GM21528 (cell line): ENCODE measurements around the gene GNB5.
A peak's percentile ranks its signal among the peaks of the same experiment; 100 is the strongest.
"Not testable (repeated sequence)": the region's sequence is repeated elsewhere in the genome, so short reads cannot be mapped to it uniquely, and the experiment has no call there.

Experiments
- ATAC-seq: cut with Tn5 transposase; IDR thresholded peaks from one replicate; pipeline ENCODE4 v1.9.1; 2021; ENCODE audit warnings: mild to moderate bottlenecking, moderate library complexity; ENCODE audit not compliant: unreplicated experiment, low FRiP score

Gene GNB5

GRCh38 chr15:52191207-52191606, at the start of gene GNB5:
Gene GNB5 (minus strand): TSS chr15:52191392. CDS start chr15:52184676, 6,716 bp downstream.
- ATAC-seq, result no peak

- no peak for ATAC-seq
These were observed 49.0 kb upstream of the GNB5 start for GRCh38 chr15:52240166-52240565.

- ATAC-seq, result not testable (repeated sequence)
These were observed 47.9 kb upstream of the GNB5 start for GRCh38 chr15:52238989-52239525.

- ATAC-seq, result no peak
These were observed 47.0 kb upstream of the GNB5 start for GRCh38 chr15:52238149-52238548.

- ATAC-seq, result no peak
These were observed 44.8 kb upstream of the GNB5 start for GRCh38 chr15:52236013-52236412.

GRCh38 chr15:52234596-52235541, 43.7 kb upstream of the GNB5 start:
- ATAC-seq, result no peak

GRCh38 chr15:52233405-52233804, 42.2 kb upstream of the GNB5 start:
- no peak for ATAC-seq

GRCh38 chr15:52232327-52232726, 41.1 kb upstream of the GNB5 start:
- ATAC-seq, result peak; percentile 60

GRCh38 chr15:52230073-52230472, 38.9 kb upstream of the GNB5 start:
- no peak for ATAC-seq

- ATAC-seq, result no peak
These were observed 37.7 kb upstream of the GNB5 start for GRCh38 chr15:52228921-52229320.

GRCh38 chr15:52227456-52227855, 36.3 kb upstream of the GNB5 start:
- ATAC-seq, result peak; percentile 71

GRCh38 chr15:52225230-52225629, 34.0 kb upstream of the GNB5 start:
- no peak for ATAC-seq

GRCh38 chr15:52224211-52224610, 33.0 kb upstream of the GNB5 start:
- ATAC-seq, result no peak

- ATAC-seq, result peak; percentile 62
These were observed 30.5 kb upstream of the GNB5 start for GRCh38 chr15:52221730-52222129.

- peak; percentile 12 for ATAC-seq
These were observed 29.9 kb upstream of the GNB5 start for GRCh38 chr15:52220937-52221660.

- no peak for ATAC-seq
These were observed 29.1 kb upstream of the GNB5 start for GRCh38 chr15:52220251-52220650.

GRCh38 chr15:52218816-52219215, 27.6 kb upstream of the GNB5 start:
- ATAC-seq, result no peak

GRCh38 chr15:52218371-52218770, 27.2 kb upstream of the GNB5 start:
- no peak for ATAC-seq

- ATAC-seq, result no peak
These were observed 26.0 kb upstream of the GNB5 start for GRCh38 chr15:52217186-52217585.

GRCh38 chr15:52214553-52214952, 23.4 kb upstream of the GNB5 start:
- no peak for ATAC-seq

- no peak for ATAC-seq
These were observed 22.0 kb upstream of the GNB5 start for GRCh38 chr15:52213206-52213605.
